ENCODE data around the gene RMDN3.

RMDN3 gene

DNA sequence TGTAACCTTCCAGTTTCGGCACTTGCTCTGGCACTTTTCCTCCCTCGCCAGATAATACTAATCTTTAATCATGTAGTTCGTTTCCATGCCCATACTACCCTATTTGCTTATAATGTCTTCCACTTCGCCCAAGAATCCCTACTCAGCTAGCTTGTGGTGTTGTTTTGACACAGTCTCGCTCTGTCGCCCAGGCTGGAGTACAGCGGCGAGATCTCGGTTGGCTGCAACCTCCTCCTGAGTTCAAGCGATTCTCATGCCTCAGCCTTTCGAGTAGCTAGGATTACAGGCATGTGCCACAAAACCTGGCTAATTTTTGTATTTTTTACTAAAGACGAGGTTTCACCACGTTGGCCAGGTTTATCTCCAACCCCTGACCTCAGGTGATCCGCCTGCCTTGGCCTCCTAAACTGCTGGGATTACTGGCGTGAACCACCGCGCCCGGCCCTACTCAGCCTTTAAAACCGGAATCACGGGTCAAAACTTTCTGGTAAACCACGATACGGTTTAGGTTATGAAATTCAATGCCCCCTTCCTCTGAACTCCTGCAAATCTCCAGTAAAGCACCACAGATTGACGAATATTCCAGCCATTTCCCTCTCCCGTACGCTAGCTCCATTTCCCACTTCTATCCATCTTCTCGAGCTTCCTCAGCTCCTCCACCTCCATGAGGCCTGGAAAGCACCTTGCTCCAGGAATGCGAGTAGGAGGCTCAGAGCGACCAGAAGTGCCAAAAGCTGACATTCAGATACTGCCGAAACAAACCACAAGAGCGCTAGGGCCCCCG, 61.0 kb downstream of the RMDN3 start:
- DNase-seq (ENCODE audit: low read depth): no peak

DNA sequence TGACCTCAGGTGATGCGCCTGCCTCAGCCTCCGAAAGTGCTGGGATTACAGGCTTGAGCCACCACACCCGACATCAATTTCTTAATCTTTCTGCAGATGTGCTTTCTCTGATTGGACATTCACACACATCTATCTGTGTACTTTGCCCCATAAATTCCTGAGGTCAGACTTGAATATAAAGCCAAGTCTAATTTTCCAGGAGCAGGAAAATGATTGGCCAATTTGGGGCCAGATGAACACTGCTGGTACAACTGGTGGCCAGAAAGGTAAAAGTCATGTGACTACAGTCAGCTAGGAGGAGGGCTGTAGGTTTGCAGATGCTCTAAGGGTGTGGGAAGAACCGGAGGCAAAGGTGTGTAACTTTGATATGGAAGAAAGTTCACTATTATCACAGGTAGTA, 63.3 kb downstream of the RMDN3 start:
- no peak for DNase-seq (ENCODE audit: low read depth)

DNA sequence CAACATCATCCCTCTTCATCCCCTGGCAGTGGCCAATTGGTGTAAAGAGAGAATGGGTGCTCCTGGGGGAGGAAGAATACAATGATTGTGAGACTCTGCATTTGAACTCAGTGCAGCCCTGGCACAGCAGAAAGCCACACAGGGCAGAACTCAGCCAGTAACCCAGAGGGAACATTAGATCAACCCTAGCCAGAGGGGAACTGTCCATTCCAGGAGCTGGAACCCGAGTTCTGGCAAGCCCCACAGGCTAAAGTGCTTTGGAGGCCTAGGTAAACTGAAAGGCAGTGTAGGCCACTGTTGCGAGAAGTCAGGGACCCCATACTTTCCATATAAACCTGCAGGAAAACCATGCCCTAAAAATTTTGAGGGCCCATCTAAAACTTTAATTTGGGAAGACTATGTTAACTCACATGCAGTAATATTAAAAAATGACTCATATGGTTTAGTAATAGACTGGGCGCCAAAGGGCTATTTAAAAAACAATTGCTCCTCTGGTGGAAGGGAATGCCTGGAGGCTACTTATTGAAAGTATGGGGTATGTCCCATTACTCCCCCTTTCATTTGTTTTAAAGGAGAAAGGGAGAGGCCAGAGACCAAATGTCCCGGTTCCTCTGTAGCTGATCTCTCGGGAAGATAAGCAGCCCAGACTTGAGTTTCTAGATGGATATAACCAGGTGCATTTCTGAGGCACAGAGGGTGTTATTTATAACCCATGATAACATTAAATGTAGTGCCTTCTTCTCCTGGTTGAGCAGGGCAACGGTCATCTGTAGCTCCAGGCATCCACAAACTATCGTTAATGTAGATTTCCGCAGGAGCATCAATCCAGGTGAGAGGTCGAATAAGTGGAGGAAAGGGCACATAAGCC, 65.9 kb downstream of the RMDN3 start:
- DNase-seq (ENCODE audit: low read depth): no peak
